ENCODE data around the gene SCGB3A1.

SCGB3A1 gene

DNA sequence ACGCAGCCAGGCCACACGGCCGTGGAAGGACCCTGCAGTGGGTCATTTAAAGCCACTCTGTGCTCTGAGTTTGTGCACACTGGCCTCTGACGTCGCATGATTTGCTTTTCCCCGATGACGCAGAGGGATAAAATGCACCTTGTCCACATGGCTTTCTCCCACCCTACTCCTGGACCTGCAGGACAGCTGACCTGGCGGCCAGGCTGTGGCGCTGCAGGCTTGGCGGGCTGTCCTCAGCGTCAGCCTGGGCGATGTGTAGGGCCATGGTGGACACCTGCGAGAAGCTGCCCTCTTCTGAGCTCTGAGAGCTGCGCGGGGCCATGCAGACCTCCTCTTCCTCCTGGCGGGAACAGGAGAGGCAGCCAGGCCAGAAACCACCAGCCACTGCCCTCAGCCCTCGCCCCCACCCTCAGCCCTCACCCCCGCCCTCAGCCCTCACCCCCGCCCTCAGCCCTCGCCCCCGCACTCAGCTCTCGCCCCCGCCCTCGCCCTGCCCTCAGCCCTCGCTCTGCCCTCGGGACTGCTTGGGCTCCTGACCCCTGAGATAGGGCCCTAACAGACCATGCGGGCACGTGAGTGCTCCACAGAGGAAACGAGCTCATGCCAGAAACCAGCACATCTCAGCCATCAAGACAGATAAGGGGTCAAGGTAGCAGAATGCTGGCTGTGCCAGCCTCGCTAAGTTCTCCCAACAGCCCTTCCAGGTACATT lies 20.0 kb upstream of the SCGB3A1 start:
- DNase-seq (ENCODE audit: extremely low read depth, insufficient read length) = no peak
- Histone ChIP-seq H3K27me3 (replicated peaks; ENCODE audit: control insufficient read depth, insufficient read depth, low read length) (no peaks in the 10 kb centered on the region; the same call in 1 of the 2 replicates), H3K4me3 (replicated peaks; ENCODE audit: low read depth, low read length) (no peak overlapping the region), H3K36me3 (ENCODE audit: control insufficient read depth, insufficient read depth, low read length) (no peaks in the 10 kb centered on the region)
- TF ChIP-seq, protein P1, sequence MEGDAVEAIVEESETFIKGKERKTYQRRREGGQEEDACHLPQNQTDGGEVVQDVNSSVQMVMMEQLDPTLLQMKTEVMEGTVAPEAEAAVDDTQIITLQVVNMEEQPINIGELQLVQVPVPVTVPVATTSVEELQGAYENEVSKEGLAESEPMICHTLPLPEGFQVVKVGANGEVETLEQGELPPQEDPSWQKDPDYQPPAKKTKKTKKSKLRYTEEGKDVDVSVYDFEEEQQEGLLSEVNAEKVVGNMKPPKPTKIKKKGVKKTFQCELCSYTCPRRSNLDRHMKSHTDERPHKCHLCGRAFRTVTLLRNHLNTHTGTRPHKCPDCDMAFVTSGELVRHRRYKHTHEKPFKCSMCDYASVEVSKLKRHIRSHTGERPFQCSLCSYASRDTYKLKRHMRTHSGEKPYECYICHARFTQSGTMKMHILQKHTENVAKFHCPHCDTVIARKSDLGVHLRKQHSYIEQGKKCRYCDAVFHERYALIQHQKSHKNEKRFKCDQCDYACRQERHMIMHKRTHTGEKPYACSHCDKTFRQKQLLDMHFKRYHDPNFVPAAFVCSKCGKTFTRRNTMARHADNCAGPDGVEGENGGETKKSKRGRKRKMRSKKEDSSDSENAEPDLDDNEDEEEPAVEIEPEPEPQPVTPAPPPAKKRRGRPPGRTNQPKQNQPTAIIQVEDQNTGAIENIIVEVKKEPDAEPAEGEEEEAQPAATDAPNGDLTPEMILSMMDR (IDR thresholded peaks at IDR 0.05; ENCODE audit: insufficient read depth, low read length, poor library complexity, severe bottlenecking) = no peak

DNA sequence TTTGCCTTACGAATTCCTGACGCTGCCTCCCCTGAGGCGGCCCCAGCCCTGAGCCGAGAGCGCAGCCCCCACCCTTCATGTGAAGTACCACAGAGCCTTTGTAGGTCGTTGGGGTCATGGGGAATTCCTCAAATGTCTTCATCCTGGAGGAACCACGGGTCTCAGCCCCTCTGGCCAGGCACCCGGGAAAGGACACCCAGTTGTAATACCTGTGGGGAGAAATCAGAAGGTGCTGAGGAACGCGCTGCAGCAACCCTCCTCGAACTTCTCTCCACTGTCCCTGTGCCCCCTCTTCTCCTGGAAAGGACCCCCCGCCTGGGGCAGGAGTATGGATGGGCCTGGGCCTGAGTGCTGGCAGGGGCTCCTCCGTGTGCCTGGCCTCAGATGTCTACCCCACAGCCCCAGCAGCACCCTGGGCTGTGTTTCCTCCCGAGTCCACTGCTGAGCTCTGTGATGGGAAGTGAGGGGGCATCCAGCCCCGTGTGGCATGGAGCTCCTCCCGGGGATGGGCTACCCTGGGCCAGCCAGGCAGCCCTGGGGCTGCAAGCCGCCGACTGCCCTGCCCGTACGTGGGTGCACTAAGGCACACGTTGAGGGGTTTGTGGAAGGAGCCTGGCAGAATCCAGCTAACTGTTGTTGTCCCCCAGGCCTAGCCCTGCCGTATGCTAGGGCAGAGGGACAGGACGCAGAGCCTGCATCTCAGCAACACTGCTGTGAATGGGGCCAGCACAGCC lies 18.7 kb upstream of the SCGB3A1 start:
- H3K36me3 ChIP-seq (ENCODE audit: control insufficient read depth, insufficient read depth, low read length) = no peaks in the 10 kb centered on the region
- DNase-seq (ENCODE audit: extremely low read depth, insufficient read length) = no peak
- no peaks in the 10 kb centered on the region; the same call in 1 of the 2 replicates for H3K27me3 ChIP-seq (replicated peaks; ENCODE audit: control insufficient read depth, insufficient read depth, low read length)
- no peak overlapping the region for H3K4me3 ChIP-seq (replicated peaks; ENCODE audit: low read depth, low read length)
- TF ChIP-seq, protein P1 (IDR thresholded peaks at IDR 0.05; ENCODE audit: insufficient read depth, low read length, poor library complexity, severe bottlenecking) = no peak

DNA sequence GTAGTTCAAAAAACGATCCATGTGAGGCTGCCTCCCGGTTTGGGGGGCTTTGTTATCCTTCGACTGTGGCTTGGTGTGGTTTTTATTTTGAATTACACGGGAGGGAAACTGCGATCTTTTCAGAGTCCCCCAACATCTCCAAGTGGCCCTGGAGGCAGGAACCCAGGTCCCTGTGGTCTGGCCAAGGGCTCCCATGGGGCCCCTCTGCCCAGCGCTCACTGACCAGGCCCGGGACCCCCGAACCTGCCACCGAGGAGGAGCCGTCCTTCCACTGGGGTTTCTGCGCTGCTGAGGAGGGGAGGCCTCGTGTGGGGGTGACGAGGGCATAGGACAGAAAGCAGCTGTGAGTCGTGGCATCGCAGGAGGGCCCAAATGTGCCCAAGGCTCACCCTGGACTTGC lies 18.1 kb upstream of the SCGB3A1 start:
- TF ChIP-seq, protein P1 (IDR thresholded peaks at IDR 0.05; ENCODE audit: insufficient read depth, low read length, poor library complexity, severe bottlenecking) = no peak
- no peaks in the 10 kb centered on the region; the same call in 1 of the 2 replicates for H3K27me3 ChIP-seq (replicated peaks; ENCODE audit: control insufficient read depth, insufficient read depth, low read length)
- DNase-seq (ENCODE audit: extremely low read depth, insufficient read length) = no peak
- no peaks in the 10 kb centered on the region for H3K36me3 ChIP-seq (ENCODE audit: control insufficient read depth, insufficient read depth, low read length)
- no peak overlapping the region for H3K4me3 ChIP-seq (replicated peaks; ENCODE audit: low read depth, low read length)

DNA sequence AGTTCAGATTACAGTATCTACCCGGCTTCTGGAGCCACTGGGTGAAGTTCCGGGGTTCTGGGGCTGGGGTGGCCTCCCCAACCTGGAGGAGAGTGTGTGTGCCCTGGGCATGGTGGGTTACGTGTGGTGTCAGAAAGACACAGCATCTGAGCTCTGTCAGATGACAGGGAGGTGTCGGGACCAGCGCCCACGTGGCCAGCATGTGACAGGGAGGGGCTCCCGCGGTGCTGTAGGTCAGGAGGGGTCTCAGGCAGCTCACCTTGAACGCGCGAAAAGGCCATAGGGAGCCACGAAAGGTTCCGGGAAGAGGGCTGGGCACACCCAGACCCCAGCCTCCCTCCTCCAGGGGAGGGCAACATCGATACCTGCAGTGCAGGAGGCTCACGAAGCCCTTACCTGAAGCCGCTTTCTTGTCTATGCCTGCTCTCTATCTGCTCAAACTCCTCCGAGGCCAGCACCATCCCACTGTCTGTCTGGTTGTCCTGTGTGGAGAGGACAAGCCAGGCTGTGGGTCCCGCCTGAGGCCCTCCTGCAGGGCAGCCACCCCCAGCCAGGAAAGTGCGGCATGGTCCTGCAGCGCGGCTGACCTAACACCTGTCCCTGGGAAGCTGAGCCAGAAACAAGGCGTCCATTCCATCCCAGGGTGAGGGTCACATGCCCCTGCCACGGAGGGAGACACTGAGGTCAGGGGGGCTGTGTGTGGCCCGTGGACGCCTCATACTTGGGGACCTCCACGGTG lies 17.4 kb upstream of the SCGB3A1 start:
- Histone ChIP-seq H3K27me3 (replicated peaks; ENCODE audit: control insufficient read depth, insufficient read depth, low read length) (no peaks in the 10 kb centered on the region; the same call in 1 of the 2 replicates), H3K4me3 (replicated peaks; ENCODE audit: low read depth, low read length) (no peak overlapping the region), H3K36me3 (ENCODE audit: control insufficient read depth, insufficient read depth, low read length) (no peaks in the 10 kb centered on the region)
- no peak for DNase-seq (ENCODE audit: extremely low read depth, insufficient read length)
- TF ChIP-seq, protein P1 (IDR thresholded peaks at IDR 0.05; ENCODE audit: insufficient read depth, low read length, poor library complexity, severe bottlenecking) = no peak

DNA sequence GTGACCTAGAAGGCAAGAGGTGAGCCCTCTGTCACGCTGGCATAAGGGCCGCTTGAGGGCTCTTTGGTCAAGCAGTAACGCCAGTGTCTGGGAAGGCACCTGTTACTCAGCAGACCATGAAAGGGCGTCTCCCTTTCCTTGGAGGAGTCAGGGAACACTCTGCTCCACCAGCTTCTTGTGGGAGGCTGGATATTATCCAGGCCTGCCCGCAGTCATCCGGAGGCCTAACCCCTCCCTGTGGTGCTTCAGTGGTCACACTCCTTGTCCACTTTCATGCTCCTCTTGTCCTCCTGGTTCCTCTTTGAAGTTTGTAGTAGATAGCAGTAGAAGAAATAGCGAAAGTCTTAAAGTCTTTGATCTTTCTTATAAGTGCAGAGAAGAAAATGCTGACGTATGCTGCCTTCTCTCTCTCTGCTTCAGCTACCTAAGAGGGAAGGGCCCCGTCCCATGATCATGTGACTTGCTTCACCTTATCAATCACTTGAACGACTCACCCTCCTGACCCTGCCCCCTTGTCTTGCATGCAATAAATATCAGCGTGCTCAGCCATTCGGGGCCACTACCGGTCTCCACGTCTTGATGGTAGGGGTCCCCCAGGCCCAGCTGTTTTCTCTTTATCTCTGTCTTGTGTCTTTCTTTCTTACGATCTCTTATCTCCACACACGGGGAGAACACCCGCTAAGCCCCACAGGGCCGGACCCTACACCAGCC lies 16.7 kb upstream of the SCGB3A1 start:
- TF ChIP-seq, protein P1 (IDR thresholded peaks at IDR 0.05; ENCODE audit: insufficient read depth, low read length, poor library complexity, severe bottlenecking) = no peak
- no peak for DNase-seq (ENCODE audit: extremely low read depth, insufficient read length)
- H3K4me3 ChIP-seq (replicated peaks; ENCODE audit: low read depth, low read length) = no peak overlapping the region
- H3K27me3 ChIP-seq (replicated peaks; ENCODE audit: control insufficient read depth, insufficient read depth, low read length) = no peaks in the 10 kb centered on the region; the same call in 1 of the 2 replicates
- no peaks in the 10 kb centered on the region for H3K36me3 ChIP-seq (ENCODE audit: control insufficient read depth, insufficient read depth, low read length)

Measured in GM06990 (cell line).